ENCODE results near the gene TEX10. TPM values are rescaled to one million over a fixed set of nuclear protein-coding genes. Genes with fewer than 3 reads are reported as not detected.

Gene TEX10
- total and polyA plus RNA-seq, 9 of the 15 experiments (the other 6 are each of a cell fraction or from before 2014, with no cell fraction given), result 27.8 to 60.0 (median 47.9) TPM

- TF ChIP-seq, protein P1, sequence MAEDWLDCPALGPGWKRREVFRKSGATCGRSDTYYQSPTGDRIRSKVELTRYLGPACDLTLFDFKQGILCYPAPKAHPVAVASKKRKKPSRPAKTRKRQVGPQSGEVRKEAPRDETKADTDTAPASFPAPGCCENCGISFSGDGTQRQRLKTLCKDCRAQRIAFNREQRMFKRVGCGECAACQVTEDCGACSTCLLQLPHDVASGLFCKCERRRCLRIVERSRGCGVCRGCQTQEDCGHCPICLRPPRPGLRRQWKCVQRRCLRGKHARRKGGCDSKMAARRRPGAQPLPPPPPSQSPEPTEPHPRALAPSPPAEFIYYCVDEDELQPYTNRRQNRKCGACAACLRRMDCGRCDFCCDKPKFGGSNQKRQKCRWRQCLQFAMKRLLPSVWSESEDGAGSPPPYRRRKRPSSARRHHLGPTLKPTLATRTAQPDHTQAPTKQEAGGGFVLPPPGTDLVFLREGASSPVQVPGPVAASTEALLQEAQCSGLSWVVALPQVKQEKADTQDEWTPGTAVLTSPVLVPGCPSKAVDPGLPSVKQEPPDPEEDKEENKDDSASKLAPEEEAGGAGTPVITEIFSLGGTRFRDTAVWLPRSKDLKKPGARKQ (CRISPR knock-in tag; IDR thresholded peaks at IDR 0.05), result no peak
- no peak for TF ChIP-seq NR2C1 (IDR thresholded peaks at IDR 0.05)
- TF ChIP-seq NR2C1 (tag; IDR thresholded peaks at IDR 0.05), result no peak
- TF ChIP-seq TRIM25 (IDR thresholded peaks at IDR 0.05; ENCODE audit: borderline replicate concordance), result no peak
- TF ChIP-seq DPF2 (IDR thresholded peaks at IDR 0.05), result no peak
- TF ChIP-seq ZNF174 (CRISPR knock-in tag; IDR thresholded peaks at IDR 0.05), result no peak
- TF ChIP-seq PRPF4 (IDR thresholded peaks at IDR 0.05; ENCODE audit: insufficient read depth, low read depth, low read length, poor library complexity, severe bottlenecking), result peak; percentile 49
Measured at GRCh38 chr9:100352727-100353505, at the start of gene TEX10 (continued).
